ENCODE measurements around the gene LIM2.

The LIM2 gene

GRCh38 chr19:51330366-51330765 is 57.4 kb downstream of the LIM2 start:
- Histone ChIP-seq H3K4me3 (ENCODE audit: control insufficient read depth in 1 of 7, extremely low read depth in 1 of 7, insufficient read depth in 4 of 7, low read depth in 2 of 7, low read length in 6 of 7) (no peak overlapping the region), H3K9me3 (ENCODE audit: control extremely low read depth in 1 of 5, control insufficient read depth in 4 of 5, insufficient read depth in 2 of 5, low read depth in 1 of 5, low read length in 4 of 5) (peaks cover 0 to 4% (median 2%) of the 10 kb centered on the region in 5 experiments), H3K27me3 (replicated peaks in 2 of 5; ENCODE audit: control insufficient read depth in 4 of 5, insufficient read depth in 5 of 5, low read length in 4 of 5) (peaks cover 2 to 42% (median 16%) of the 10 kb centered on the region in 5 experiments), H3K4me1 (ENCODE audit: control extremely low read depth in 1 of 4, control insufficient read depth in 4 of 4, insufficient read depth in 4 of 4, low read length in 3 of 4) (peaks cover 0 to 26% (median 23%) of the 10 kb centered on the region in 4 experiments), H3K36me3 (ENCODE audit: control insufficient read depth in 4 of 4, insufficient read depth in 4 of 4, low read length in 3 of 4) (no peaks in the 10 kb centered on the region), H3K27ac (ENCODE audit: insufficient read depth in 1 of 2, low read depth in 1 of 2, low read length in 2 of 2, poor library complexity in 1 of 2, severe bottlenecking in 2 of 2) (no peak overlapping the region)
- POLR2A ChIA-PET: no interaction called here
- DNase-seq: no peak
- CTCF ChIA-PET: interaction anchor here (0.7 kb wide), 1 partner anchor 221 kb away, joined by 3 read pairs; no protein-coding TSS in a partner anchor
- 100% methylated on average over 3 of the region's 4 CpGs for WGBS (ENCODE audit: insufficient coverage)

Data from common myeloid progenitor, CD34-positive (primary cell).